Cerebellar nuclear complex (tissue), 1 donor: Measurements from ENCODE around the gene PSMD8.
"Not testable (repeated sequence)": the region's sequence is repeated elsewhere in the genome, so short reads cannot be mapped to it uniquely, and the experiment has no call there.

ENCODE experiments used
- DNase-seq, 2 experiments: peaks; one replicate each; lab custom pipeline; 2025; lab: John Stamatoyannopoulos, UW

The PSMD8 gene

GRCh38 chr19:38362076-38362945 lies 12.1 kb upstream of the PSMD8 start:
- DNase-seq: no peak

- not testable (repeated sequence) for DNase-seq
Observed at GRCh38 chr19:38362946-38363688, 11.3 kb upstream of the PSMD8 start.

GRCh38 chr19:38367041-38367440 lies 7.3 kb upstream of the PSMD8 start:
- no peak for DNase-seq

- no peak for DNase-seq
Observed at GRCh38 chr19:38369584-38369983, 4.8 kb upstream of the PSMD8 start.

GRCh38 chr19:38370299-38370698 lies 4.1 kb upstream of the PSMD8 start:
- DNase-seq: peak; percentile 72 to 75

GRCh38 chr19:38371081-38371480 lies 3.3 kb upstream of the PSMD8 start:
- DNase-seq: no peak

- DNase-seq: no peak
Observed at GRCh38 chr19:38373907-38374331, 452 bp upstream of the PSMD8 start.

- no peak for DNase-seq
Observed at GRCh38 chr19:38375098-38375493, 725 bp downstream of the PSMD8 start.

- no peak for DNase-seq
Observed at GRCh38 chr19:38375748-38376147, 1.4 kb downstream of the PSMD8 start.

GRCh38 chr19:38376576-38376975 lies 2.2 kb downstream of the PSMD8 start:
- DNase-seq: no peak

GRCh38 chr19:38377052-38377451 lies 2.7 kb downstream of the PSMD8 start:
- DNase-seq: no peak

GRCh38 chr19:38378866-38379265 lies 4.5 kb downstream of the PSMD8 start:
- DNase-seq: no peak

- DNase-seq: no peak
Observed at GRCh38 chr19:38381138-38381537, 6.8 kb downstream of the PSMD8 start.

GRCh38 chr19:38383184-38383583 lies 8.8 kb downstream of the PSMD8 start:
- DNase-seq: no peak

- DNase-seq: no peak
Observed at GRCh38 chr19:38383743-38384142, 9.4 kb downstream of the PSMD8 start.

- no peak for DNase-seq
Observed at GRCh38 chr19:38384209-38385027, 10.0 kb downstream of the PSMD8 start.

GRCh38 chr19:38385057-38385803 lies 10.9 kb downstream of the PSMD8 start:
- DNase-seq: no peak

GRCh38 chr19:38385804-38386257 lies 11.5 kb downstream of the PSMD8 start:
- DNase-seq: no peak

GRCh38 chr19:38386300-38386970 lies 12.1 kb downstream of the PSMD8 start:
- DNase-seq: no peak

GRCh38 chr19:38386971-38387549 lies 12.7 kb downstream of the PSMD8 start:
- DNase-seq: no peak
